Hematopoietic multipotent progenitor cell treated with erythropoietin and hydrocortisone succinate and interleukin-3 and kit ligand, for 15 days (in vitro differentiated cells): ENCODE results near the gene GRID1.
"Not testable (repeated sequence)": the region's sequence is repeated elsewhere in the genome, so short reads cannot be mapped to it uniquely, and the experiment has no call there.

Source experiments
- DNase-seq: peaks from one replicate; pipeline ENCODE4 v3.0.0-alpha.2; 2015; ENCODE audit warnings: low spot score

GRID1 gene

GRCh38 chr10:86135191-86135590 is 231.4 kb downstream of the GRID1 start:
- no peak for DNase-seq

GRCh38 chr10:86130737-86131475 is 235.7 kb downstream of the GRID1 start:
- DNase-seq: no peak

GRCh38 chr10:86130041-86130440 is 236.6 kb downstream of the GRID1 start:
- DNase-seq: no peak

- DNase-seq: no peak
Observed at GRCh38 chr10:86128360-86128759, 238.2 kb downstream of the GRID1 start.

- no peak for DNase-seq
Observed at GRCh38 chr10:86127274-86127819, 239.2 kb downstream of the GRID1 start.

GRCh38 chr10:86124734-86125133 is 241.9 kb downstream of the GRID1 start:
- no peak for DNase-seq

- no peak for DNase-seq
Observed at GRCh38 chr10:86123715-86124114, 242.9 kb downstream of the GRID1 start.

GRCh38 chr10:86123304-86123703 is 243.3 kb downstream of the GRID1 start:
- DNase-seq: no peak

- DNase-seq: no peak
Observed at GRCh38 chr10:86122646-86123045, 243.9 kb downstream of the GRID1 start.

GRCh38 chr10:86121200-86121599 is 245.4 kb downstream of the GRID1 start:
- no peak for DNase-seq

GRCh38 chr10:86117051-86117450 is 249.5 kb downstream of the GRID1 start:
- no peak for DNase-seq

GRCh38 chr10:86113983-86114382 is 252.6 kb downstream of the GRID1 start:
- DNase-seq: no peak

GRCh38 chr10:86113501-86113900 is 253.1 kb downstream of the GRID1 start:
- DNase-seq: no peak

- DNase-seq: no peak
Observed at GRCh38 chr10:86113044-86113443, 253.6 kb downstream of the GRID1 start.

- DNase-seq: no peak
Observed at GRCh38 chr10:86111902-86112545, 254.6 kb downstream of the GRID1 start.

- DNase-seq: no peak
Observed at GRCh38 chr10:86110156-86110786, 256.3 kb downstream of the GRID1 start.

GRCh38 chr10:86109421-86109820 is 257.2 kb downstream of the GRID1 start:
- DNase-seq: no peak

GRCh38 chr10:86108696-86109095 is 257.9 kb downstream of the GRID1 start:
- DNase-seq: no peak

GRCh38 chr10:86107611-86108310 is 258.8 kb downstream of the GRID1 start:
- DNase-seq: not testable (repeated sequence)

- no peak for DNase-seq
Observed at GRCh38 chr10:86107131-86107530, 259.5 kb downstream of the GRID1 start.

GRCh38 chr10:86106616-86107015 is 260.0 kb downstream of the GRID1 start:
- DNase-seq: no peak

GRCh38 chr10:86105640-86106039 is 261.0 kb downstream of the GRID1 start:
- no peak for DNase-seq
